HEK293T (cell line): ENCODE measurements around the gene NUP43.

Experiments used
- ARNT ChIP-seq: fragments of 450-650 bp; IDR thresholded peaks from 2 replicates; pipeline ENCODE4 v1.6.1; 2017; ENCODE audit warnings: mild to moderate bottlenecking
- BHLHE40 ChIP-seq: fragments of 450-650 bp; IDR thresholded peaks from 2 replicates; pipeline ENCODE4 v1.6.1; 2016; ENCODE audit warnings: mild to moderate bottlenecking, moderate library complexity, borderline replicate concordance
- CTBP1 ChIP-seq: fragments of 450-650 bp; IDR thresholded peaks from 2 replicates; pipeline ENCODE4 v1.6.1; 2016; ENCODE audit warnings: borderline replicate concordance
- FOXA1 ChIP-seq: fragments of 450-650 bp; IDR thresholded peaks from 2 replicates; pipeline ENCODE4 v1.6.1; 2016; ENCODE audit warnings: mild to moderate bottlenecking
- FOXK2 ChIP-seq: fragments of 450-650 bp; IDR thresholded peaks from 2 replicates; pipeline ENCODE4 v1.6.1; 2016; ENCODE audit warnings: mild to moderate bottlenecking
- FOXM1 ChIP-seq: fragments of 450-650 bp; IDR thresholded peaks from 2 replicates; pipeline ENCODE4 v1.6.1; 2017; ENCODE audit warnings: mild to moderate bottlenecking, borderline replicate concordance
- LEF1 ChIP-seq: fragments of 450-650 bp; IDR thresholded peaks from 2 replicates; pipeline ENCODE4 v1.6.1; 2017; ENCODE audit warnings: mild to moderate bottlenecking, borderline replicate concordance
- NFRKB ChIP-seq: fragments of 450-650 bp; IDR thresholded peaks from 2 replicates; pipeline ENCODE4 v1.6.1; 2016; ENCODE audit warnings: mild to moderate bottlenecking, moderate library complexity
- SP1 ChIP-seq: fragments of 450-650 bp; IDR thresholded peaks from 2 replicates; pipeline ENCODE4 v1.6.1; 2017
- TF ChIP-seq, protein P1 (sequence below): fragments of 450-650 bp; IDR thresholded peaks from 2 replicates; pipeline ENCODE4 v1.6.1; 2016

GRCh38 chr6:149723262-149723661, 23.1 kb downstream of the NUP43 start:
- TF ChIP-seq FOXM1: no peak
- TF ChIP-seq BHLHE40: no peak
- no peak for TF ChIP-seq FOXK2
- TF ChIP-seq ARNT: no peak
- no peak for TF ChIP-seq FOXA1
- no peak for TF ChIP-seq NFRKB
- TF ChIP-seq CTBP1: no peak
- TF ChIP-seq, protein P1, sequence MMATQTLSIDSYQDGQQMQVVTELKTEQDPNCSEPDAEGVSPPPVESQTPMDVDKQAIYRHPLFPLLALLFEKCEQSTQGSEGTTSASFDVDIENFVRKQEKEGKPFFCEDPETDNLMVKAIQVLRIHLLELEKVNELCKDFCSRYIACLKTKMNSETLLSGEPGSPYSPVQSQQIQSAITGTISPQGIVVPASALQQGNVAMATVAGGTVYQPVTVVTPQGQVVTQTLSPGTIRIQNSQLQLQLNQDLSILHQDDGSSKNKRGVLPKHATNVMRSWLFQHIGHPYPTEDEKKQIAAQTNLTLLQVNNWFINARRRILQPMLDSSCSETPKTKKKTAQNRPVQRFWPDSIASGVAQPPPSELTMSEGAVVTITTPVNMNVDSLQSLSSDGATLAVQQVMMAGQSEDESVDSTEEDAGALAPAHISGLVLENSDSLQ: no peak
- no peak for TF ChIP-seq SP1
- no peak for TF ChIP-seq LEF1
